Esophagus muscularis mucosa (tissue), 3 donors: ENCODE results near the gene SLAMF9.

ENCODE experiments used
- EP300 ChIP-seq: sonication (generic); formaldehyde crosslinking; IDR thresholded peaks from one replicate; pipeline ENCODE4 v1.6.1; 2017; ENCODE audit warnings: antibody characterized with exemption
- TF ChIP-seq, protein P1 (sequence below), 3 experiments: fragments of 200-600 bp in 2 of 3; fragments of 450-650 bp in 1 of 3; sonication (generic) in 2 of 3; IDR thresholded peaks; one replicate each; pipeline ENCODE4 v1.5.1; 2017 to 2019; ENCODE audit warnings: antibody characterized with exemption in 3 of 3, mild to moderate bottlenecking in 2 of 3, moderate library complexity in 1 of 3

DNA sequence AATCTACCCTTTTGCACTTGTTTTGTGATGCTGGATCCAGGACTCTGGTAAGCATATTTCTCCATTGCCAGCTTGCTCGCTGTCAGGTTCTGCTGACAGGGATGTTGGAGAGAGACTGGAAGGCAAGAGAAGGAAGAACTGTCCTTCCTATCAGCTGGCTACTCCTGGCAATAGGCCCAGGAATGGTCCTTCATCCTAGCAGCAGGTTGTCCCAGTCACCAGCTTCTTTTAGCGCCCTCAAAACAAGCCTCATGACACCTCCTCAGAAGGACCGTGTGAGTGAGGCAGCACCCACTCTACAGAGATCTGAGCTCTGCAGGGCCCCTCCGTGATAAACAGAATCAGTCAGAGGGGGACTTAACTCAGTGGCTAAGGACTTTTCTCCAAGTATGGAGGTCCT, 33.1 kb upstream of the SLAMF9 start:
- TF ChIP-seq, protein P1, sequence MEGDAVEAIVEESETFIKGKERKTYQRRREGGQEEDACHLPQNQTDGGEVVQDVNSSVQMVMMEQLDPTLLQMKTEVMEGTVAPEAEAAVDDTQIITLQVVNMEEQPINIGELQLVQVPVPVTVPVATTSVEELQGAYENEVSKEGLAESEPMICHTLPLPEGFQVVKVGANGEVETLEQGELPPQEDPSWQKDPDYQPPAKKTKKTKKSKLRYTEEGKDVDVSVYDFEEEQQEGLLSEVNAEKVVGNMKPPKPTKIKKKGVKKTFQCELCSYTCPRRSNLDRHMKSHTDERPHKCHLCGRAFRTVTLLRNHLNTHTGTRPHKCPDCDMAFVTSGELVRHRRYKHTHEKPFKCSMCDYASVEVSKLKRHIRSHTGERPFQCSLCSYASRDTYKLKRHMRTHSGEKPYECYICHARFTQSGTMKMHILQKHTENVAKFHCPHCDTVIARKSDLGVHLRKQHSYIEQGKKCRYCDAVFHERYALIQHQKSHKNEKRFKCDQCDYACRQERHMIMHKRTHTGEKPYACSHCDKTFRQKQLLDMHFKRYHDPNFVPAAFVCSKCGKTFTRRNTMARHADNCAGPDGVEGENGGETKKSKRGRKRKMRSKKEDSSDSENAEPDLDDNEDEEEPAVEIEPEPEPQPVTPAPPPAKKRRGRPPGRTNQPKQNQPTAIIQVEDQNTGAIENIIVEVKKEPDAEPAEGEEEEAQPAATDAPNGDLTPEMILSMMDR (IDR thresholded peaks at IDR 0.05): no peak
- TF ChIP-seq EP300: no peak
